SK-N-SH treated with all-trans-retinoic acid at 6 μM for 48 hours (cell line): ENCODE results near the gene E2F2.

Experiments
- ATAC-seq: fragments of 200-7000 bp; cut with Tn5 transposase; 3 replicates; pipeline ENCODE4 v1.9.1; 2020; ENCODE audit warnings: mild to moderate bottlenecking, moderate library complexity
- ARNTL ChIP-seq: fragments of 450-650 bp; formaldehyde crosslinking; IDR thresholded peaks from 2 replicates; pipeline ENCODE4 v1.5.0; 2020; ENCODE audit warnings: low read depth, mild to moderate bottlenecking, moderate library complexity, borderline replicate concordance
- CSDC2 ChIP-seq: fragments of 250-450 bp; sonication (Bioruptor Pico); IDR thresholded peaks from 2 replicates; pipeline ENCODE4 v1.5.0; 2020; ENCODE audit warnings: mild to moderate bottlenecking, moderate library complexity
- CSRNP3 ChIP-seq: fragments of 250-450 bp; sonication (Bioruptor Pico); IDR thresholded peaks from 2 replicates; pipeline ENCODE4 v1.5.1; 2021; ENCODE audit warnings: mild to moderate bottlenecking, moderate library complexity
- GLIS3 ChIP-seq: fragments of 250-450 bp; sonication (Bioruptor Pico); IDR thresholded peaks from 2 replicates; pipeline ENCODE4 v1.5.0; 2020; ENCODE audit warnings: mild to moderate bottlenecking, moderate library complexity
- ISL1 ChIP-seq: fragments of 250-450 bp; sonication (Bioruptor Pico); IDR thresholded peaks from 2 replicates; pipeline ENCODE4 v2.1.2; 2022; ENCODE audit warnings: mild to moderate bottlenecking, moderate library complexity
- OSR1 ChIP-seq: fragments of 250-450 bp; sonication (Bioruptor Pico); IDR thresholded peaks from 2 replicates; pipeline ENCODE4 v1.8.0; 2022; ENCODE audit warnings: moderate library complexity, mild to moderate bottlenecking, inconsistent platforms
- PPARA ChIP-seq: fragments of 250-450 bp; sonication (Bioruptor Pico); IDR thresholded peaks from 2 replicates; pipeline ENCODE4 v1.5.0; 2020; ENCODE audit warnings: mild to moderate bottlenecking, borderline replicate concordance
- RARB ChIP-seq: fragments of 250-450 bp; sonication (Bioruptor Pico); IDR thresholded peaks from 2 replicates; pipeline ENCODE4 v1.8.0; 2021; ENCODE audit warnings: mild to moderate bottlenecking, moderate library complexity
- SNAI2 ChIP-seq: fragments of 250-450 bp; sonication (Bioruptor Pico); IDR thresholded peaks from 2 replicates; pipeline ENCODE4 v1.5.0; 2020; ENCODE audit warnings: mild to moderate bottlenecking, moderate library complexity
- TCF4 ChIP-seq: fragments of 250-450 bp; sonication (Bioruptor Pico); IDR thresholded peaks from 2 replicates; pipeline ENCODE4 v1.8.0; 2021; ENCODE audit warnings: mild to moderate bottlenecking, moderate library complexity, borderline replicate concordance
- TOX ChIP-seq: fragments of 250-450 bp; sonication (Bioruptor Pico); IDR thresholded peaks from 2 replicates; pipeline ENCODE4 v1.8.0; 2021; ENCODE audit warnings: mild to moderate bottlenecking, moderate library complexity, borderline replicate concordance
- ZFP3 ChIP-seq: fragments of 250-450 bp; sonication (Bioruptor Pico); IDR thresholded peaks from 2 replicates; pipeline ENCODE4 v1.5.0; 2020; ENCODE audit warnings: mild to moderate bottlenecking, moderate library complexity
- ZFP30 ChIP-seq: fragments of 450-650 bp; formaldehyde crosslinking; IDR thresholded peaks from 2 replicates; pipeline ENCODE4 v1.5.0; 2022; ENCODE audit warnings: mild to moderate bottlenecking, moderate library complexity
- ZNF8 ChIP-seq: fragments of 450-650 bp; formaldehyde crosslinking; IDR thresholded peaks from 2 replicates; pipeline ENCODE4 v1.5.0; 2020; ENCODE audit warnings: mild to moderate bottlenecking, moderate library complexity
- TF ChIP-seq, protein P1 (sequence below): fragments of 250-450 bp; sonication (Bioruptor Pico); IDR thresholded peaks from 2 replicates; pipeline ENCODE4 v1.5.0; 2020; ENCODE audit warnings: mild to moderate bottlenecking, moderate library complexity
- TF ChIP-seq, protein P2 (sequence below): fragments of 250-450 bp; sonication (Bioruptor Pico); IDR thresholded peaks from 2 replicates; pipeline ENCODE4 v1.8.0; 2020; ENCODE audit warnings: mild to moderate bottlenecking, moderate library complexity, borderline replicate concordance
- TF ChIP-seq, protein P3 (sequence below): fragments of 250-450 bp; sonication (Bioruptor Pico); IDR thresholded peaks from 2 replicates; pipeline ENCODE4 v1.5.1; 2020; ENCODE audit warnings: low read depth, mild to moderate bottlenecking, moderate library complexity

E2F2 gene

DNA sequence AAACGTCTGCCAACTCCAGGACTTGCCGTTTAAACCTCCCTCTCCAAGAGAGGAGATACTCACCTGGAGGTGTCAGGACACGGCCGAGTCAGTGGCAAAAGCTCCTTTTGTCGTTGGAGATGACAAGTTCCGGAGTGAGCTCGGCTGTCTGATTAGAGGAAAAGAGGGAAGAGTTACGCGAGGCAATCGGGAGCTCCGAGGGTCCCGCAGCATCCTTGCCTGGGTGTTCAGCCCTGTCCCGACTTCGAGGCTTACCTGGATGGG, 27.8 kb upstream of the E2F2 start (continued):
- no peak for TF ChIP-seq CSRNP3 (CRISPR knock-in tag)
- TF ChIP-seq GLIS3 (CRISPR knock-in tag): no peak
- no peak for TF ChIP-seq RARB
- TF ChIP-seq PPARA (CRISPR knock-in tag): no peak
- no peak for TF ChIP-seq ZNF8

GRCh38 chr1:23558140-23558871, 27.3 kb upstream of the E2F2 start:
- TF ChIP-seq PPARA (CRISPR knock-in tag) (no peak), TOX (CRISPR knock-in tag) (no peak), SNAI2 (CRISPR knock-in tag) (no peak), TCF4 (no peak), CSDC2 (CRISPR knock-in tag) (0 out of 2 replicates have a peak, but pooled peaks have one; percentile 7), ZFP30 (0 out of 2 replicates have a peak, but pooled peaks have one; percentile 15), ARNTL (CRISPR knock-in tag) (no peak), GLIS3 (CRISPR knock-in tag) (0 out of 2 replicates have a peak, but pooled peaks have one; percentile 12), ZNF8 (no peak), OSR1 (no peak), RARB (no peak), ISL1 (no peak), ZFP3 (no peak), CSRNP3 (CRISPR knock-in tag) (no peak)
- TF ChIP-seq, protein P1, sequence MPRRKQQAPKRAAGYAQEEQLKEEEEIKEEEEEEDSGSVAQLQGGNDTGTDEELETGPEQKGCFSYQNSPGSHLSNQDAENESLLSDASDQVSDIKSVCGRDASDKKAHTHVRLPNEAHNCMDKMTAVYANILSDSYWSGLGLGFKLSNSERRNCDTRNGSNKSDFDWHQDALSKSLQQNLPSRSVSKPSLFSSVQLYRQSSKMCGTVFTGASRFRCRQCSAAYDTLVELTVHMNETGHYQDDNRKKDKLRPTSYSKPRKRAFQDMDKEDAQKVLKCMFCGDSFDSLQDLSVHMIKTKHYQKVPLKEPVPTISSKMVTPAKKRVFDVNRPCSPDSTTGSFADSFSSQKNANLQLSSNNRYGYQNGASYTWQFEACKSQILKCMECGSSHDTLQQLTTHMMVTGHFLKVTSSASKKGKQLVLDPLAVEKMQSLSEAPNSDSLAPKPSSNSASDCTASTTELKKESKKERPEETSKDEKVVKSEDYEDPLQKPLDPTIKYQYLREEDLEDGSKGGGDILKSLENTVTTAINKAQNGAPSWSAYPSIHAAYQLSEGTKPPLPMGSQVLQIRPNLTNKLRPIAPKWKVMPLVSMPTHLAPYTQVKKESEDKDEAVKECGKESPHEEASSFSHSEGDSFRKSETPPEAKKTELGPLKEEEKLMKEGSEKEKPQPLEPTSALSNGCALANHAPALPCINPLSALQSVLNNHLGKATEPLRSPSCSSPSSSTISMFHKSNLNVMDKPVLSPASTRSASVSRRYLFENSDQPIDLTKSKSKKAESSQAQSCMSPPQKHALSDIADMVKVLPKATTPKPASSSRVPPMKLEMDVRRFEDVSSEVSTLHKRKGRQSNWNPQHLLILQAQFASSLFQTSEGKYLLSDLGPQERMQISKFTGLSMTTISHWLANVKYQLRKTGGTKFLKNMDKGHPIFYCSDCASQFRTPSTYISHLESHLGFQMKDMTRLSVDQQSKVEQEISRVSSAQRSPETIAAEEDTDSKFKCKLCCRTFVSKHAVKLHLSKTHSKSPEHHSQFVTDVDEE (CRISPR knock-in tag): no peak
- TF ChIP-seq, protein P2, sequence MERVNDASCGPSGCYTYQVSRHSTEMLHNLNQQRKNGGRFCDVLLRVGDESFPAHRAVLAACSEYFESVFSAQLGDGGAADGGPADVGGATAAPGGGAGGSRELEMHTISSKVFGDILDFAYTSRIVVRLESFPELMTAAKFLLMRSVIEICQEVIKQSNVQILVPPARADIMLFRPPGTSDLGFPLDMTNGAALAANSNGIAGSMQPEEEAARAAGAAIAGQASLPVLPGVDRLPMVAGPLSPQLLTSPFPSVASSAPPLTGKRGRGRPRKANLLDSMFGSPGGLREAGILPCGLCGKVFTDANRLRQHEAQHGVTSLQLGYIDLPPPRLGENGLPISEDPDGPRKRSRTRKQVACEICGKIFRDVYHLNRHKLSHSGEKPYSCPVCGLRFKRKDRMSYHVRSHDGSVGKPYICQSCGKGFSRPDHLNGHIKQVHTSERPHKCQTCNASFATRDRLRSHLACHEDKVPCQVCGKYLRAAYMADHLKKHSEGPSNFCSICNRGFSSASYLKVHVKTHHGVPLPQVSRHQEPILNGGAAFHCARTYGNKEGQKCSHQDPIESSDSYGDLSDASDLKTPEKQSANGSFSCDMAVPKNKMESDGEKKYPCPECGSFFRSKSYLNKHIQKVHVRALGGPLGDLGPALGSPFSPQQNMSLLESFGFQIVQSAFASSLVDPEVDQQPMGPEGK (CRISPR knock-in tag): peak; percentile 67; the same call in 1 of the 2 replicates
- TF ChIP-seq, protein P3, sequence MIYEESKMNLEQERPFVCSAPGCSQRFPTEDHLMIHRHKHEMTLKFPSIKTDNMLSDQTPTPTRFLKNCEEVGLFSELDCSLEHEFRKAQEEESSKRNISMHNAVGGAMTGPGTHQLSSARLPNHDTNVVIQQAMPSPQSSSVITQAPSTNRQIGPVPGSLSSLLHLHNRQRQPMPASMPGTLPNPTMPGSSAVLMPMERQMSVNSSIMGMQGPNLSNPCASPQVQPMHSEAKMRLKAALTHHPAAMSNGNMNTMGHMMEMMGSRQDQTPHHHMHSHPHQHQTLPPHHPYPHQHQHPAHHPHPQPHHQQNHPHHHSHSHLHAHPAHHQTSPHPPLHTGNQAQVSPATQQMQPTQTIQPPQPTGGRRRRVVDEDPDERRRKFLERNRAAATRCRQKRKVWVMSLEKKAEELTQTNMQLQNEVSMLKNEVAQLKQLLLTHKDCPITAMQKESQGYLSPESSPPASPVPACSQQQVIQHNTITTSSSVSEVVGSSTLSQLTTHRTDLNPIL (CRISPR knock-in tag): no peak

DNA sequence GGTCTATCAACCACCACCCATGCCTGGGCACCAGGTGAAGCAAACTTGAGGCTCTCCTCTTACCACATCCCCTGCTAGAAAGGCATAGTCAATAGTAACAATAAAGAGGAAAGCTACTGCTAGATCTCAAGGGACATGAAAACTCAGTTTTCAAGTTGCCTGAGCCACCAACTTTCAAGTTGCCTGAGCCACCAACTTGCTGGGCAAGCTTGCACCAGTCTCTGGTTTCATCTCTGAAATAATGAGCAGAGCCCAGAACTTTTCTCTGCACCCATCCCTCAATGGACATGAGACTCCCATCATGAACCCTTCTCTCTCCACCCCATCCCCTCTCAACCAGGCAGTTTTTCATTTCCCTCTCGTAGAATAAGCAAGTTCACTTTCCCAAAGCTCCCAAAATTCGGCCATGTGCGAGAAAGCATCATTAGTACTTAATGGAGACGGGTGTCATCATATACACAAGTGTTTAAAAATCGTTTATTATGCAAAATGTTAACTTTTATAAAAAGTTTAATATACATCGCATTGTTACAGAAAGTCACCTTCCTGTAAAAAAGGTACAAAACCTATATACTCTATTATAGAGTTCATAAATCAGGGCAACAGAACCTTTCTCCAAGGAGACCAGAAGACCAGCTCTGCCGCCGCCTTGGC, 26.6 kb upstream of the E2F2 start:
- TF ChIP-seq CSDC2 (CRISPR knock-in tag) (0 out of 2 replicates have a peak, but pooled peaks have one; percentile 5), RARB (no peak), ZNF8 (no peak), GLIS3 (CRISPR knock-in tag) (no peak), OSR1 (no peak), TOX (CRISPR knock-in tag) (no peak), ZFP30 (peak; percentile 18; the same call in 1 of the 2 replicates), PPARA (CRISPR knock-in tag) (no peak)
- TF ChIP-seq, protein P2 (CRISPR knock-in tag): 0 out of 2 replicates have a peak, but pooled peaks have one; percentile 2
- TF ChIP-seq, protein P1 (CRISPR knock-in tag): no peak
- ATAC-seq: no peak

More at GRCh38 chr1:23558140-23558871, 27.3 kb upstream of the E2F2 start:
- ATAC-seq: no peak
